ENCODE measurements around the gene C6orf58.
"Not testable (repeated sequence)": the region's sequence is repeated elsewhere in the genome, so short reads cannot be mapped to it uniquely, and the experiment has no call there.

C6orf58 gene

GRCh38 chr6:127590344-127590743 is 13.4 kb downstream of the C6orf58 start:
- DNase-seq (ENCODE audit: low read depth, low spot score): no peak

GRCh38 chr6:127592964-127593363 is 16.0 kb downstream of the C6orf58 start:
- DNase-seq (ENCODE audit: low read depth, low spot score): no peak

- not testable (repeated sequence) for DNase-seq (ENCODE audit: low read depth, low spot score)
Measured at GRCh38 chr6:127593456-127593855, 16.5 kb downstream of the C6orf58 start.

GRCh38 chr6:127606131-127606562 is 29.2 kb downstream of the C6orf58 start:
- no peak for DNase-seq (ENCODE audit: low read depth, low spot score)

GRCh38 chr6:127608554-127609270 is 31.7 kb downstream of the C6orf58 start:
- no peak for DNase-seq (ENCODE audit: low read depth, low spot score)

GRCh38 chr6:127618729-127619128 is 41.8 kb downstream of the C6orf58 start:
- no peak for DNase-seq (ENCODE audit: low read depth, low spot score)

GRCh38 chr6:127630800-127631199 is 53.8 kb downstream of the C6orf58 start:
- no peak for DNase-seq (ENCODE audit: low read depth, low spot score)

- DNase-seq (ENCODE audit: low read depth, low spot score): no peak
Measured at GRCh38 chr6:127634178-127634577, 57.2 kb downstream of the C6orf58 start.

- DNase-seq (ENCODE audit: low read depth, low spot score): no peak
Measured at GRCh38 chr6:127635091-127635490, 58.1 kb downstream of the C6orf58 start.

GRCh38 chr6:127637830-127638409 is 60.9 kb downstream of the C6orf58 start:
- DNase-seq (ENCODE audit: low read depth, low spot score): no peak

Data from brain pericyte (primary cell).